Colon (tissue), 2 donors: ENCODE results near the gene CADM4.

ENCODE experiments used
- FAIRE-seq: peaks from 2 replicates; lab custom pipeline; 2012; peaks lifted over from hg19 to GRCh38; lab: Jason Lieb, UNC
- donor health status: control.
- donor health status: control.

CADM4 gene

DNA sequence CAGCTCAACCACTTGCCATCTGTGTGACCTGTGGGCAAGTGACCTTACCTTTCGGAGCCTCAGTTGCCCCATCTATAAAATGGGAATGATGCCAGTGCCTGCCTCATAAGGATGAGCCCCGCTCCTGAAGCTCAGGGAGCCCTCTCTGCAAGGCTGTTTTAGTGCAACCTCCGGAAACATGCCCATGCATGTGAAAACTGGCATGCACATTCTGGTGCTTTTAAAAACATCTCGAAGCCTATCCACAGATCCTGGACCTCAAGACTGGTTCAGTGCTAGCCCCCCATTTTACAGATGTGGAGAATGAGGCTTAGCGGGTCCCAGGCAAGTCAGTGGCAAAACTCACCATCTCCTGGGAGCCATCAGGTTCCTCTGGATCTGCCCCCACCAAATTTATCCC, 5.6 kb downstream of the CADM4 start:
- no peak for FAIRE-seq

DNA sequence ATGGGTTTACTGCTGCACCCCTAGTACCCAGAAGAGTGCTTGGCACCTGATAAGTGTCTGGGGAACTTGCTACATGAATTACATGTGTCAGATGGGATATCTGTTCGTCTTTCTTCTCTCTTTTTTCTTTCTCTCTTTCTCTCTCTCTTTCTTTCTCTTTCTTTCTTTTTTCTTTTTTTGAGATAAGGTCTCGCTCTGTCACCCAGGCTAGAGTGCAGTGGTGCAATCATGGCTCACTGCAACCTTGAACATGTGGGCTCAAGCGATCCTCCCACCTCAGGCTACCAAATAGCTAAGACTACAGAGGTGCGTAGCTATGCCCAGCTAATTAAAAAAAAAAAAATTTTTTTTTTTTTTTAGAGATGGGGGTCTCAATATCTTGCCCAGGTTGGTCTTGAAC, 6.1 kb downstream of the CADM4 start:
- FAIRE-seq: no peak

DNA sequence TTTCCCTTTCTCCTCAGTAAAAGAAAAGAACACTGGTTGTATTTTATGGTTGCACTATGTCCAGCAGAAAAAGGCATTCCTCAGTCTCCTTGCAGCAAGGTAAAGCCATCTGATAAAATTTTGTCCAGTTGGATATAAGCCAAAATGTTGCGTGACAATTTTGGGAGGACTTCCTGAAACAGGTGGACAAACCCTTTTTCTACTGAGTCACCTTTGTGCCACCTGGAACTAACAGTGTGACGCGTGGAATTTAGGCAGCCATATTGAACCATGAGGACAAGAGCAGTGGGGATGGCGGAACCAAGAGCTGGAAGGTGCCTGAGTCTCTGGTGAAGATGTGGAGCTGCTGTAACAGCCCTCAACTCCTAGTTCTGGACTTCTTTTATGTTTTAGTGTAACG, 8.2 kb downstream of the CADM4 start:
- FAIRE-seq: no peak

DNA sequence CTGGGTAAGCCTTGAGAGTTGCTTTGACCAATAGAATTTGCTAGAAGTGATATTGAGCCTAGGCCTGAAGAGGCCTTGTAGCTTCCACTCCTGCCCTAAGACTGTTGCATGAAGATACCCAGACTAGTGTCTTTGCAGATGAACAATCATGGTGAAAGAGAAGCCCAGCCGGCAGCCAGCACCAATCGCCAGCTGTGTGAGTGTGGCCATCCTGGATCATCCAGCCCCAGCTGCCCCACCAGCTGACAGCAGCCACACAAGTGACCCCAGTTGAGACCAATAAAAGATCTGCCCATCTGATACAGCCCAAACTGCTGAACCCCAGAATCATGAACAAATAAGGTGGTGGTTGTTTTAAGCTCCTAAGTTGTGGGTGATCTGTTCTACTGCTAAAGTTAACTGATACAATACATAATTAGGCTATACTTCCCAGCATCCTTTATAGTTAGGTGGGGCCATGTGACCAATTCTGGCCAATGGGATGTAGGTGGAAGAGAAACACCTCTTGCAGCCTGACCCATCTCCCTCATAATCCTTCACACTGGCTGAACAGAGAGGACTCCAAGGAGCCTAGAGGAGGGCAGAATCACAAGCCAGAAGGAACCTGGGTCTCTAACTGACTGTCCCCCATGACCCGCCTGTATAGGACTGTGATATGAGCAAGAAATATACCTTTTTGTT, 10.9 kb downstream of the CADM4 start:
- no peak for FAIRE-seq

DNA sequence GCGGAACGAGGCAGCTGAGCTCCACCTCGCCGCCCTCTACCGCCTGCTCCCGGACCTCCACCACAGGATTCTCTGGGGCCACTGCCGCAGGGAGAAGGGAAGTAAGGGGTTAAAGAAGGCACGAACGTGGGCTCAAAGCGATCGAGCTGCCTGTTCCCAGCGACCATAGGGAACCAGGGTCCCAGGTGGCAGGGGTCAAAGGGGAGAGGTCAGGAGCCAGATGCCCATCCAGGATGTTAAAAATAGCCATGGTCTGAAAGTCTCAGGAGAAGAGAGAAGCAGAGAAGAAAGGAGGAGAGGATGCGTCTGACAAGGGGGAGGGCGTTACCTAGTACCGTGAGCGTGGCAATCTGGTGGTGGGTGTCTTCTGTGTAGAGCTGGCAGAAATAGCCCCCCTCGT, 12.8 kb downstream of the CADM4 start:
- no peak for FAIRE-seq

DNA sequence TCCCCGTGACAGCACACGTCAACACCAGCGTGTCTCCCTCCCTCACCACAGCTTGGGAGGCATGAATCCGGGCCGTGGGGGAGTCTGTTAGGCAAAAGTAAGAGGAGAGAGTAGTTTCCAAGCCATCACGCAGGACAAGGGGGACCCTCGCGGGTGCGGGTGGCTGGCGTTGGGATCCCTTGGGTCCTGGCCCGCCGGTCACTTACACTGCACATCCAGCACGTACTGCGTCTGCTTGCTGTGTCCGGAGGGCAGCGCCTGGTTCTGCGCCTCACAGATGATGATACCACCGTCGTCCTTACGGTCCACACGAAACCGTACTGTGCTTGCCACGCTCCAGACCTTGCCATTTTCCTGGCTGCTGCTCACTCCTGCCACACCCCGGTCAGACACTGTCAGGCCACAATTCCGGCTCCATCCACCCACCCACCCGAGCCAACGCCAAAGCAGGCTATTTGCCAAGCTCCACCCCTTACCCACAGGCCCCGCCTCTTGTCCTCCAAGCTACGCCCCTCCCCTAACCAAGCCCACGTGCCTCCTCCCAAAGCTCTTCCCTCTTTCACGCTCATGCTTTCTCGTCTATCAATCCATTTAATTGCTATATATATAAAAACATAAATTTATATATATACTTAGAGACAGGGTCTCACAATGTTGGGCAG, 13.6 kb downstream of the CADM4 start:
- FAIRE-seq: no peak

DNA sequence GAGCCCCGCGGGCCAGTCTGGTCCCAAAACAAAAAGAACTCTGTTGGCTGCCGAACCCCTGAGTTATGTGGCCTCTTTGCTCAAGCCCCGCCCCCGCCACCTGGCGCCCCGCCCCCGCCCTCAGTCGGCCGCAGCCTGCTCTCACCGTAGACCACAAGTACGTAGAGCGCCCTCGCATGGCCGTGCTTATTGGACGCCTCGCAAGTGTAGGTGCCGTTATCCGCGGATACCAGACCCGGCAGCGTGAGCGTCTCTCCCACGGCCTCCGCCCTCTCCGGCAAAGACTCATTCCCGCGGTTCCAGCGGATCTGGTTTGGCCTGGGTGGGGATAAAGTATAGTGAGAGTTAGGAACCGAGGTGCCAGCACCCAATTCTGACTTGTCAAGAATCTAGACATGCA, 14.7 kb downstream of the CADM4 start:
- no peak for FAIRE-seq

DNA sequence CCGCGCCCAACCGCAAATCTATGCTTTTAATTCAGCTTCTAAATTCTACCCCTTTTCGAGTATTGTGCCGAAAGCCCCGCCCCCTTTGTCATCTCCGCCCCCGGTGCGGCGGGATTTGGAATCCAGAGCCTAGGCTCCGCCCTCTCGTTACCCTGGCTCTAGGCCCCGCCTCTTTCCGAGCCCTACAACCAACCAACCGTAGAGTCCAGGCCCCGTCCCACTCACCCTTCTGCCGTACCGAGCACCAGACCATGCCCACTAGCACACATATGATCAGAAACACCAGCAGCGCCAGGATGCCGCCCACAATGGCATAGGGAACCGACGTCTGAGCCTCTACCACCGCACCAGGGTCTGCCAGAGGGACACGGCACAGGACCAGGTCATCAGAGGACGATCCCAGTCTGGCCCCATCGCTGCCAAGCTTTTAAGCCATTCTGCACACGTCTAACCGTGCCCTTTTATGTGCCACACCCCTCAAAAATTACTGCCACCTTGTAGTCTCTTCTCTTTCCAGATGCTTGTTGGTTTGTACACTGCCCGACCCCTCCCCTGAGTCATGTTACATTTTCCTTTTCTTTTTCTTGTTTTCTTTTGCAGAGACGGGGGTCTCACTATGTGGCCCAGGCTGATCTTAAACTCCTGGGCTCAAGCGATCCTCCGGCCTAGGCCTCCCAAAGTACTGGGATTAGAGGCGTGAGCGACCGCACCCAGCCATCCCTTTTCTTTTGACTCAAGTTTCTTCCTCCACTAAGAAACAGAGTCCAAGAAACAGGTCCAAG, 15.6 kb downstream of the CADM4 start:
- FAIRE-seq: no peak

DNA sequence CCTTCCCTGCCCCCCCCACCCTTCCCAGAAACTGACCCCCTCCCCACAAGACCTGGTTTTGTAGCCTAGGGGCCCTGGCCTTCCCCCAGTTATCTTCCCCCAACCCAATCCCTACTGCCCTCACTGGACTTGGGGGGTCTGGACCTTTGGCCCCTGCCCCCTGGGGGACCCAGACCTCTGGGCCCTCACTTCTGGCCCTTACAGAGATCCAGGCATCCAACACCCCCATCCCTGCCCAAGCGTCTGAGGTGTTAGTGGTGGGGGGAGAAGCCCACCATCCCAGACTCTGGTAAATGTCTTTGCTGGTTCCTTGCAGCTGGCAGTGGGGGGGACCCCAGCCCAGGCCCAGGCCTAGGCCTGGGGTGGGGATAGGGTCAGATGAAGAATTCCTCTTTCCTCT, 16.7 kb downstream of the CADM4 start:
- FAIRE-seq: no peak

DNA sequence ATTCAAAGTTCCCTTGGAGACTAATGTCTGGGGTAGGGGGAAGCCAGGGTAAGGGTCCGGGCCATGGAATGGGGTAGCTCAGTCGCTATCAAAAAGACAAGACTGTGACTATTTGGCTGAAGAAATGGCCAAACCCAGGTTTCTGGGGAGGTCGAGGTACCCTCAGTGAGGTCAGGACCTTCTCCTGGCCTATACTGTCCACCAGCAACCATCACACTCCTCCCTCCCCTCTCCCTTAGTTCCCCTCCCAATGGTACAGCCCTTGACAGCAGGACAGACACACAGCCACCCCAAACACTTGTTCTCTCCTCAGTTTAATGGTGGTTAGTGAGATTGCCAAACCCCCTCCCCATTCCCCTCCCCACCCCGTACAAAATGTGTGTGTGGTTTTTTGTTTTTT, 17.6 kb downstream of the CADM4 start:
- FAIRE-seq: no peak

DNA sequence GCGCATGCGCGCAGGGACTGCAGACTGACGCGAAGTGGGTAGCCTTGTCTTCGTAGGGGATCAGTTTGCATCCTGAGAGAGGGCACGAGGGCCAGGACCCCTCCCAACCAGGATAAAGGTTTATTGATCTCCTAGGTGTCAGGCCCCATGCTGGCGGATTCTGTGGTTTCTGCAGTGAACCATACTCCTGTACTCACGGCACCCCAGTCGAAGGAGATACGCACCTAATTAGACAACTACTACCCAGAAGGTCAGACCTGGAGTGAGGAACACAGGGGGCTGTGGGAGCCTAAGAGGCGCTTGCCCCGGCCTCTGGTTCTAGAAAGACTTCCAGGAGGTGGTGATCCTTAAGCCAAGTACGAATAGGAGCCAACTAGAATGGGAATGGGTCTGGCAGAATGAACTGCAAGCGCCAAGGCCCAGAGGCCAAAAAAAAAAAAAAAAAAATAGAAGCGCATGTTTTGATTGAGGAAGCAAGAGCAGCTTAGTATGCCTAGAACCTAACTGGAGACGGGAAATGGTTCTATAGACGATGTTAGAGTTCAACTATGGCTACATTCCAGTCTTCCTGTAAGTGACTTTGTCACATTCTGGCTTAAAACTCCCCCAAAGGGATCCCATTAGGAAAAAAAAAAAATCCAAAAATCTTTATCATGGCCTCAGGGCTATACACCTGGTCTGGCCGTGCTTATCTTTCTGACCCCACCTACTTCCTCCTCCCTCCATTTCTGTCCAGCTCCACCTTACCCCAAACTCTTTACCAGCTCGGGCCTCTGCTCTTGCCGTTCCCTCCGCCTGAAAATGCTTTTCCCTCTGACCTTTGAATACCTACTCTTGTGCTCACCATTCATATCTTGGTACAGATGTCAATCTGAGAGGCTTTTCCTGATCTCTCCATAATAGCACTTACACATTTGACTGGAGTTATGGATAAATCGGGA, 19.3 kb downstream of the CADM4 start:
- FAIRE-seq: no peak

DNA sequence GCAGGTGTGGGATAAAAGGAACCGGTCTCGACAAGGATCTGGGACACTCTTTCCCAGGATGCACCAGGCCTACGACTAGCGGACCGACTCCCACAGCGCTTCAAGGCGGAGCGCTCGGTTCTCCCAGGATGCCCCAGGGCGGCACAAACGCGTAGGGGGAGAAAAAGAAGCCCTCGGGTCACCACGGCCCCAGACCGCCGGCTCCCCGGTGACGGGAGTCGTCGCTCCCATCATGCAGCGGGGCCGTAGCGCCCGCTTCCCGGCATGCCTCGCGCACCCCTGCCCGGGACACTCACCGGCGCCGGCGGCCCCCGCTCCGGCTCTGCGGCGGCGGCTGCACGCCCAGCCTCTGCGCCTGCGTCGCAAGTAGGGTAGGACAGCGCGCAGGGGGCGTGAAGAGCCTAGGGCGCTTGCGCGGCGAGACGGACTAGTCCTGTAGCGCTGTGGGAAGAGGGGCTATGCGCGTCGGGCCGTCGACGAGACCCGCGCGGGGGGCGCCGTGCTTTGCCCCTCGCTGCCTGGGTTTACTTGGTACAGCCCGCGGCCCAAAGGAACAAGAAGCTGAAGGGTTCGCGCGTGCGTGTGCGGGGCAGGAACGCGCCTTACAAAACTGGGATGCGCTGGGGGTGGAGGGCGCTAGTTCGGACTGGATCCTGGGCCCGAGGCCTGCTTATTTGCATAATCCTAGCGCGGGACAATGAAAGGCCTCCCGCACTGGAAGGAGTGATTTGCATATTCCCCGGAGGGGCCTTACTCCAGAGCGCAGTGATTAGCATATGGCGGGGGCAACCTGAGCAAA, 20.2 kb downstream of the CADM4 start, which contains the start of gene ZNF428:
Gene ZNF428 (minus strand): TSS at position 368 of the 799 bp plus-strand sequence. CDS start 5,325 bp downstream, outside the sequence.
- no peak for FAIRE-seq

DNA sequence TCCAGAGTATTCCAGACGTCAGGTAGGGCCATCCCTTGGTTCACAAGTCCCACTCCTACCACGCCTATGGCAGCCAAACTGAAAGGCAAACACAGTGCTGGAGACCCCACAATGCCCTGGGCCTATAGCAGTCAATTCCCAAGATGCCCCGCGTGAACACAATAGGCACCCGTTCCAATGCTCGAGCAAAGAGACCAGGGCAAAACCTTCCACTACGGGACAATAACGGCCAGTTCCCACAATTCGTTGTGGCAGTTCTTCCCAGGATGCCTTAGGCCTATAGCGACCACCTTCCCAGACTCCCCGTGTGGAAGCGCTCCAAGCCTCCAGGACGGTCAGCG, 20.8 kb downstream of the CADM4 start:
- no peak for FAIRE-seq

DNA sequence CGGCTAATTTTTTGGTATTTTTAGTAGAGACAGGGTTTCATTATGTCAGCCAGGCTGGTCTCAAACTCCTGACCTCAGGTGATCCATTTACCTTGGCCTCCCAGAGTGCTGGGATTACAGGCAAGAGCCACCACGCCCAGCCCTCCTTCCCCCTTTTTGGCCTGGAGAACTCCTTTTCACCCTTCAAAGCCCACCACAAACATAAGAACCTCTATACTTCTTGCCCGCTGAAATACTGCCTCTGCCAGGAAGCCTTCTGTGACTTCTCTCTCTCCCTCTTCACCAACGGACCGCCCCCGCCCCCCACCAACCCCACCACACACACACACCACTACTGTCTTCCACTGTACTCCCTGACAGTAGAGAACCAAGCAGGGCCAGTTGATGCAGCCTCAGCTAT, 22.7 kb downstream of the CADM4 start:
- no peak for FAIRE-seq

DNA sequence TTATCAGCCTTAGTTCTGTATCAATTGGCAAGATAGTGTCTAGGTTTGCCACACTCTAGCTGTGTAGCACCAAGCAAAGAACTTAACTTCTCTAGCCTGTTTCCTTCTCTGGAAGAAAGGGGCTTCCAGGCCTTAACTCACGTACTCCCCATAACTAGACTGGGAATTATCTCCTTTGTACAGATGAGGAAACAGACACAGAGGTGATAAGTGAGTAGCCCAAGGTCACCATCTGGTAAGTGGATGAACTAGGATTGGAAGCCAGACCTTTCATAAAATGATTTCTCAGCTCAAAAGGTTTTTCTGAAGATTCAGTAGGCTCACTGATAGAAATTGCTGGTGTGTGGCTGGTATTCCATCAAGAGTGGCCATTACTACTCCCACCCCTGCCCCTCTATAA, 23.3 kb downstream of the CADM4 start:
- FAIRE-seq: no peak

DNA sequence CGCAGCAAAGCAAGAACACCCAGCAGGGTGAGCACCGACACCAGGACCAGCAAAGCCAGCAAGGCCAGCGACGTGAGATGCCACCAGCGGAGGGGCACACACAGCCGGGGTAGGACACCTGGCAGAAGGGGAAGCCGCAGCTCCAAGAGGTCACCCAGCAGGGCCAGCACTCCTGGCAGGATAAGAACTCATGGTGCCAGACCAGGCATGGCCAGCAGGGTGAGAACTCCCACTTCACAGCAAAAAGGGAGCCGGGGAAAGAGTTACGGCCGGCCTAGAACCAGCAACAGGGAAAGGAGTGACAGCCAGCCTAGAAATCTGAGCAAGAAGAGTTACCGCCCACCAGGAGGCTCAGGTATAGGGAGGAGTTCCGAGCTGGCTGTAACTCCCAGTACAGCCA, 27.3 kb downstream of the CADM4 start:
- no peak for FAIRE-seq

DNA sequence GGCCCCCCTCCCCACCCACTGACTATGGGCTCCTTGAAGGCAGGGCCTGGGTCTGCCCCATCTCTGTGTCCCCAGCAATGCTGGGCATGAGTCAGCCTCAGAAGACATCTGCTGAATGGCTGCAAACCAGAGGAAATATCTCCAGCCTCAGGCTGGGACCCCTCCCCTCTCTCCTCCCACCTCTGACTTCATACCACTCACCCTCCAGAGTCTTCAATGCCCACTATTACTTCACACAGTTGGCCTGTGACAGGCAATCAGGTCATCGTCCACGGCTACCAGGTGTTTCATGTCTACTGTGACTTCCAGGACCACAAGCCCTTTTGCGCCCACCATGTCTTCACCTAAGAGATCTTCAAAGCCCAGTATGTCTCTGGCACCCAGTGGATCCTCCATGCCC, 27.9 kb downstream of the CADM4 start, which contains the start of gene SRRM5:
Gene SRRM5 (plus strand): TSS at position 301 of the 400 bp plus-strand sequence. CDS start 34 bp downstream, at position 335.
- no peak for FAIRE-seq

DNA sequence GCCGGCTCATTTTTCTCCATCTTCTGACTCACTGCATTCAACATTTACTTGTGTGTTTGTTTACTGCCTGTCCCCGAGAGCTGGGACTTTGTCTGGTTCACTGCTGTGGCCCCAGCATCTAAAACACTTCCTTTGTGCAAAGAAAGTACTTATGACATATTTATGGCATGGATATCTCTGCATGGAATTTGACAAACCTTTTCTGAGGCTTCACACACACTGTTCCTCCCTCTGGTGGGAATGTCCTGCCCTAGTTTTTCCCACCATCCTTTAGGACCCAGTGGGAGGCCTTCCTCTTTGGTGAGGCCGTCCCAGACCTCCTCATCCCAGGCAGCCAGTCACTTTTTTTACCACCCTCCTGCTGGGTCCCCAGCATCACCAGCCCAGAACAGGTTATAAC, 29.2 kb downstream of the CADM4 start:
- no peak for FAIRE-seq

DNA sequence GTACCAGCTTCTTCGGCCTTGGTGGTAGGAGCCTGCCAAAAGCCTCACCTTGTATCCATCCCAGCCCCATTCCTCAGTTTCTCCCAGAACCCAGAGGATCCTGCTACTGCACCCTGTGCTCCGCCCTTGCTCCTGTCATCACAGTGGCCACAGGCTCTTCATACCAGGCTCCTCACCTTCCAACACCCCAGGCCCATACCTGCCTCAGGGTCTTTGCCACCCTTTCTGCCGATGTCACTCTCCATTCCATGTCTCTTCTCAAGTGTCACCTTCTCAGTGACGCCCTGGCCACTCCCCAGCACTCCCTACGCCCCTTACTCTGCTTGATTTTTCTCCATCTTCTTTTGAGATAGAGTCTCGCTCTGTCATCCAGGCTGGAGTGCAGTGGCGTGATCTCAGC, 29.8 kb downstream of the CADM4 start:
- FAIRE-seq: no peak

DNA sequence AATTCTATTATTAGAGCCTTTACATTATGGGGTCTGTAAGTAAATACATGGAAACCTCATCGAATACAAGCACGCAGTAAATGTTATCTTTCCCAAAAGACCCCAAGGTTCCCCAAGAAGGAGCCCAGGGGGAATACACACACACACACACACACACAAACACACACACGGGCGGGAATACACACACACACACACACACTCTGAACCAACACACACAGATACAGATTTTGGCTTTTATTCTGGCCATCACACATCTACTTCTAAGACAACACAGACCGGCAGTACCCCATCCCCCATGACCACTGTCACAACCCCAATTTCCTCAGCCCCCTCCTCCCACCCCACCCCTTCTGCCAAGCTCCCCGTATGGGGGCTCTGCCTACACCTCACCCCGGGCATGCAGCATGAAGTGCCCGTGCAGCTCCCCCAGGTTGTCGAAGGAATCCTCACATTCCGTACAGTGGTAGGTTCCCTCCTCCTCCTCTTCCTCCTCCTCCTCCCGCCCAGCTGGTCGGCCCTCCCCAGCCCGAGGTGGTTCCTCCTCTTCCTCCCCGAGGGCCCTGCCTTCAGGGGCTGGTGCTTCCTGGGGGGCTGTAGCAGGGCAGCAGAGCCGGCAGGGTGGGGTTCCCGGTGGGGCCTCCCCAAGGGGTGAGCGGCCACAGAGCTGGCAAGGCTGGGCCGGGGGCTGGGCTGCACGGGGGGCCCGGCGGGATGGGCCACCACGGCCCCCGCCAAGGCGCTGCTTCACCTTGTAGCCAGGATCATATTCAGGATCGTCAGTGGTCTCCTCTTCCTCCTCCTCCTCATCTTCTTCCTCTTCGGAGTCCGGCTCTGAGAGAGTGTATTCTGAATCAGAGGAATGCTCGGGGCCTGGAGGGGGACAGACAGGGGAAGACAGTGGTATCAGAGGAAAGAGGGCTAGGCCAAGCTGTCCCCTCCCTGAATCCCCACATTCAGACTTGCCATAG, 32.1 kb downstream of the CADM4 start:
- FAIRE-seq: no peak
